Measurements from ENCODE around the gene TMEM14A. TPM values are rescaled to one million over a fixed set of nuclear protein-coding genes. Genes with fewer than 3 reads are reported as not detected.

TMEM14A gene
- total and polyA plus RNA-seq, 9 of the 15 experiments (the other 6 are each of a cell fraction or from before 2014, with no cell fraction given): 3.5 to 43.3 (median 8.5) TPM

DNA sequence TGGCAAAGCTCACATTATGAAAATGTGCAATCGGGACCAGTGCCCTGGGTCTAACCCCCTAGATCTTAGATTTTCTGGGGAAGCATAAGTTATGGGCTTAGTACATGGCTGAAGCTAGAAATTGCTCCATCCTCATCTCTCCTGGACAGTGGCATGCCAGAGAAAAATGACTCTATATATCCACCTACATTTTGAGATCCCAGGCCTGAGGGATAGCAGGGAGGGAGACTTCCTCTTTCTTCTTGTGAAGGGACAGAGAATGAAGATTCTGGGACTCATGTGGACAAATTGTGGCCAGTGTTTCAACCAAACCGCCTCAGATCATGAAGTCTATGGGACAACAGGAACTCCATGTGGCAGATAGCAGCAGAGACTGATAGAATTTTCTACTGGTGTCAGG lies 57.0 kb downstream of the TMEM14A start:
- no peak overlapping the region for H3K9ac ChIP-seq (ENCODE audit: insufficient read depth in 1 of 2, low read depth in 2 of 2, low read length in 2 of 2)
- 54% methylated on average over 2 of the region's 2 CpGs for WGBS (ENCODE audit: insufficient coverage, low coverage, missing lambda C conversion rate)
- intact Hi-C loops (cut with micrococcal nuclease): loop anchor here (10.0 kb wide), 1 partner anchor 267 kb away; the partner anchor contains the start of gene GSTA4
- no peak for FAIRE-seq
- no TSS peak for BruUV-seq (replicated peaks)
- H3K27ac ChIP-seq (ENCODE audit: extremely low read depth, low read depth, low read length): no peak overlapping the region
- no peak overlapping the region for H2AFZ ChIP-seq (ENCODE audit: low read depth, low read length)
- CTCF ChIA-PET (ENCODE audit: low intra/inter-chr PET ratio): no interaction called here
- H4K20me1 ChIP-seq (replicated peaks; ENCODE audit: control insufficient read depth, insufficient read depth, low read length): no peaks in the 10 kb centered on the region
- no peaks in the 10 kb centered on the region for H3K9me1 ChIP-seq (ENCODE audit: control insufficient read depth, insufficient read depth, low read length)
- H3K9me3 ChIP-seq (replicated peaks; ENCODE audit: control insufficient read depth, insufficient read depth, low read depth, low read length): no peaks in the 10 kb centered on the region
- H3K79me2 ChIP-seq (ENCODE audit: control insufficient read depth, insufficient read depth, low read length): no peaks in the 10 kb centered on the region
- no peaks in the 10 kb centered on the region for H3K36me3 ChIP-seq (ENCODE audit: control insufficient read depth, insufficient read depth, low read length)
- peak; percentile 83 for TF ChIP-seq SPI1 (IDR thresholded peaks at IDR 0.05; ENCODE audit: borderline replicate concordance, low read depth, low read length)
- no peak for TF ChIP-seq ZFP30 (CRISPR knock-in tag; IDR thresholded peaks at IDR 0.05; ENCODE audit: borderline replicate concordance)
- H3K4me3 ChIP-seq: no peak overlapping the region
- in situ Hi-C loops (cut with MboI): loop anchor here (10.0 kb wide), 1 partner anchor 327 kb away; no protein-coding TSS in a partner anchor
- ATAC-seq: no peak
- no peak for DNase-seq (ENCODE audit: extremely low read depth in 1 of 4, low spot score in 3 of 4)
- no peak overlapping the region for H3K4me2 ChIP-seq (ENCODE audit: insufficient read depth, low read length)
- no peaks in the 10 kb centered on the region for H3K27me3 ChIP-seq (ENCODE audit: control insufficient read depth in 2 of 2, insufficient read depth in 2 of 2, low read length in 2 of 2)
- peaks cover 14 to 32% of the 10 kb centered on the region in 2 experiments for H3K4me1 ChIP-seq (replicated peaks in 1 of 2; ENCODE audit: control insufficient read depth in 2 of 2, insufficient read depth in 2 of 2, low read length in 2 of 2)
- POLR2A ChIA-PET: no interaction called here

DNA sequence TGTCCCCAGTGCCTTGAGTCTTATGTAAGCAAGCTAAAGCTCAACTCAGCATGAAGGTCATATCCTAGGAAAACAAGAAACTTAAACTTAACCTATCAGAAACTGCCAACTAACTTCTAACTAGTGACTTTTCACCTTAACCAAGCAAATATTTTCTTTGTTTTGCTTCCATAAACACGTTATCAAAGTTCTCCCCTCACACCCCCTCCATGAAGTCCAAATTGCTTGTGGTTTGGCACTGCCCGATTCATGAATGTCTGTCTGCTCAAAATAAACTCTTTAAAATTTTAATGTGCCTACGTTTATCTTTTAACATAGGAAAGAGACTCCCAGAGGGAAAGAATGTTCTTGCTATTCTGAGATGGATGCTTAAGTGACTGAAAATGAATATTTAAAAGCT lies 57.5 kb downstream of the TMEM14A start:
- no peaks in the 10 kb centered on the region for H3K36me3 ChIP-seq (ENCODE audit: control insufficient read depth, insufficient read depth, low read length)
- no peak overlapping the region for H3K27ac ChIP-seq (ENCODE audit: extremely low read depth, low read depth, low read length)
- DNase-seq (ENCODE audit: extremely low read depth in 1 of 4, low spot score in 3 of 4) (no peak), FAIRE-seq (no peak), ATAC-seq (no peak)
- TF ChIP-seq, protein P1, sequence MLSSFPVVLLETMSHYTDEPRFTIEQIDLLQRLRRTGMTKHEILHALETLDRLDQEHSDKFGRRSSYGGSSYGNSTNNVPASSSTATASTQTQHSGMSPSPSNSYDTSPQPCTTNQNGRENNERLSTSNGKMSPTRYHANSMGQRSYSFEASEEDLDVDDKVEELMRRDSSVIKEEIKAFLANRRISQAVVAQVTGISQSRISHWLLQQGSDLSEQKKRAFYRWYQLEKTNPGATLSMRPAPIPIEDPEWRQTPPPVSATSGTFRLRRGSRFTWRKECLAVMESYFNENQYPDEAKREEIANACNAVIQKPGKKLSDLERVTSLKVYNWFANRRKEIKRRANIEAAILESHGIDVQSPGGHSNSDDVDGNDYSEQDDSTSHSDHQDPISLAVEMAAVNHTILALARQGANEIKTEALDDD (IDR thresholded peaks at IDR 0.05): 0 out of 2 replicates have a peak, but pooled peaks have one; percentile 27
- TF ChIP-seq FOXK2 (conservative IDR thresholded peaks at IDR 0.05 in 1 of 2, IDR thresholded peaks at IDR 0.05 in 1 of 2; ENCODE audit: low read depth in 2 of 2): no peak
- no peaks in the 10 kb centered on the region for H3K9me1 ChIP-seq (ENCODE audit: control insufficient read depth, insufficient read depth, low read length)
- no peak overlapping the region for H3K4me3 ChIP-seq
- CTCF ChIA-PET (ENCODE audit: low intra/inter-chr PET ratio): no interaction called here
- POLR2A ChIA-PET: no interaction called here
- intact Hi-C loops (cut with micrococcal nuclease): loop anchor here (10.0 kb wide), 1 partner anchor 266 kb away; the partner anchor contains the start of gene GSTA4
- H3K27me3 ChIP-seq (ENCODE audit: control insufficient read depth in 2 of 2, insufficient read depth in 2 of 2, low read length in 2 of 2): no peaks in the 10 kb centered on the region
- H3K4me2 ChIP-seq (ENCODE audit: insufficient read depth, low read length): no peak overlapping the region
- H3K79me2 ChIP-seq (ENCODE audit: control insufficient read depth, insufficient read depth, low read length): no peaks in the 10 kb centered on the region
- no peak overlapping the region for H2AFZ ChIP-seq (ENCODE audit: low read depth, low read length)
- no peaks in the 10 kb centered on the region for H3K9me3 ChIP-seq (replicated peaks; ENCODE audit: control insufficient read depth, insufficient read depth, low read depth, low read length)
- peaks cover 14 to 32% of the 10 kb centered on the region in 2 experiments for H3K4me1 ChIP-seq (replicated peaks in 1 of 2; ENCODE audit: control insufficient read depth in 2 of 2, insufficient read depth in 2 of 2, low read length in 2 of 2)
- no TSS peak for BruUV-seq (replicated peaks)
- in situ Hi-C loops (cut with MboI): loop anchor here (10.0 kb wide), 1 partner anchor 326 kb away; no protein-coding TSS in a partner anchor
- no peaks in the 10 kb centered on the region for H4K20me1 ChIP-seq (replicated peaks; ENCODE audit: control insufficient read depth, insufficient read depth, low read length)
- H3K9ac ChIP-seq (ENCODE audit: insufficient read depth in 1 of 2, low read depth in 2 of 2, low read length in 2 of 2): no peak overlapping the region
- WGBS (ENCODE audit: insufficient coverage, low coverage, missing lambda C conversion rate): 30% methylated on average over 3 of the region's 3 CpGs

Measured in K562 (cell line).